DMS153 treated with DMSO at 0.1 percent for 48 hours (cell line): ENCODE measurements around the gene NRM.
"Not testable (repeated sequence)": the region's sequence is repeated elsewhere in the genome, so short reads cannot be mapped to it uniquely, and the experiment has no call there.

Experiments
- DNase-seq: peaks from one replicate; lab custom pipeline; 2025; ENCODE audit not compliant: unreplicated experiment; lab: John Stamatoyannopoulos, UW

The NRM gene, protein sequence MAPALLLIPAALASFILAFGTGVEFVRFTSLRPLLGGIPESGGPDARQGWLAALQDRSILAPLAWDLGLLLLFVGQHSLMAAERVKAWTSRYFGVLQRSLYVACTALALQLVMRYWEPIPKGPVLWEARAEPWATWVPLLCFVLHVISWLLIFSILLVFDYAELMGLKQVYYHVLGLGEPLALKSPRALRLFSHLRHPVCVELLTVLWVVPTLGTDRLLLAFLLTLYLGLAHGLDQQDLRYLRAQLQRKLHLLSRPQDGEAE

DNA sequence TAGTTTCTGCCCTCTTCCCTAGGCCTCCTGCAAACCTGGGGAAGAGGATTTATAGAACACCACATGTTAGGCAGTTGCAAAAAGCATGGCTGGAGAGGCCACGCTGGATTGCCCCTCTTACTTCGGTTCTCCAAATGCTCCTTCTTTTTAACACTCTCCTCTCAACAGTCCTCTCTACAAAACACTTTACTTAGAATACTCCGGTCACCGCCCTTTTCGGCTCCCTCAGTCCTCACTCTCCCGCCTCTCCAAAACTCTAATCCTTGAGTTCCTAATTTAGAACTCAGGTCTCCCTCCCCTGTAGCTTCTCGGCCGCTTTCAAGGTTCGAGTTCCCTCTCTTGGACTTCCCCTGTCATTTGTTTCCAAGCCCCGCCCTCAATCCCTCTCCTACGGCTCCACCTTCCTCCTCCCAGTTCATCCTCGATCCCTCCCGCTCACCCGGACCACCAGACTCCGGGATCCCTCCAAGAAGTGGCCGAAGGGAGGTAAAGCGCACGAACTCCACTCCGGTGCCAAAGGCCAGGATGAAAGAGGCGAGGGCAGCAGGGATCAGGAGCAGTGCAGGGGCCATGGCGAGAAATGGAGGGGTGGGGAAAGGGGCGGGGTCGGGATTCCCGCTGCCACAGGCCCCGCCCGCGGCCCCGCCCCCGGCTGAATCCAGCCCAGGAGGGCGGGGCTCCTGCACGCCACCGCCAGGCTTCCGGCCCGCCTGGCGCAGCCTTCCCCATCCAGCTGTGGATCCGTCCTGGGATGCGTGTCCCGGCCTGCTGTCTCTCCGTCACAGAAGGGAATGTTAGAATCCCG lies at the start of gene NRM:
NRM (minus strand) TSS at position 582 of the 805 bp plus-strand sequence; CDS start at position 572, 10 bp downstream.
- DNase-seq: peak; percentile 74

DNA sequence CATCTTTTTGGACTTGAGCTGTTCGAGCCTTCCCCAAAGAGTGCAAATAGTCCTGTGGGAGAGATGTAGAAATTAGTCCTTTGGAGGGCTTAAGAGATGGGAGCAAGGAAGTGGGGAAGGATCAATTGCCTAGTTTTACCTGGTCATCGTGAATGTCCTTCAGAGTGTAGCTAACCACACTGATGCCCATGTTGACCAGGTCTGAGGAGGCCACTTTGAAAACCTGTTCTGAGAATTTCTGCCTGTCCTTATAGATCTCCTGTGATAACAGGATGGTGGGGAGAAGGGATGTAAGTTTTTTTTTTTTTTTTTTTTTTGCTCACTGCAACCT lies 49.7 kb upstream of the NRM start:
- no peak for DNase-seq

DNA sequence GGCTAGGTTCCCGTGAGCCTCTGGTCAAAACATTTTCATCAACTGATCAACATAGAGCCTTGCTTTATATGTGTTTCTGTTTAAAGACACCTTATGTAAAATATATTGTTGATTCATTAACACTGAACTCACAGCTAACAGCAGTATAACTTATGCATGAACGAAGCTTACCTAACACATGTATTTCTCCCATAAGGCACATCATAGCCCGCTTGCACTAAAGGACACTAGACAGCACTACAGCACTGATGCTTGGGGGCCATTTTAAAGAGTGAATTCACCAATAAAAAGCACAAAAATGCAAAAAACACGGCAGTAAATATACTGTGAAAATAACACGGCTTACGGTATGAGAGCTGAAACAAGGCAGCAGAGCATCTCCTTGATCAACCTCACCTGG lies 47.7 kb upstream of the NRM start:
- DNase-seq: no peak

DNA sequence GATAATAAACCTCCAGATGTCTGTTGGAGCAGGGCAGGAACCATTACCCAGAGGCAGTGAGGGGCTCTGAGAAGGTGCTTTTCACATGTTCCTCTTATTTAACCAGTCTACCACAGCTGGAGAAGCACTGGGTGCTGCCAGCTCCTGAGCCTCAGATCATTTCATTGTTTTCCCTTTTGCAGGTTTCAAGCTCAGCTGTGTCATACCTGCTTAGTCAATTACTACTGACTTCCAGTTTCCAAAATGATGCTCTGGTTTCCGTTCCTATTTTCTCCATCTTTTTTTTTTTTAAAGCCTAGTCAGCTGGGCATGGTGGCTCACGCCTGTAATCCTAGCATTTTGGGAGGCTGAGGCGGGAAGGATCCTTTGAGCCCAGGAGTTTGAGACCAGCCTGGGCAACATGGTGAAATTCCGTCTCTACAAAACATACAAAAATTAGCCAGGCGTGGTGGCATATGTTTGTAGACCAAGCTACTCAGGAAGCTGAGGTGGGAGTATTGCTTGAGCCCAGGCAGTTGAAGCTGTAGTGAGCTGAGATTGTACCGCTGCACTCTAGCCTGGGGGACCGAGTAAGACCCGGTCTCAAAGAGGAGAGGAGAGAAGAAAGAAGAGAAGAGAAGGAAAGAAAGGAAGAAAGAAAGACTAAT lies 45.0 kb upstream of the NRM start:
- DNase-seq: no peak

DNA sequence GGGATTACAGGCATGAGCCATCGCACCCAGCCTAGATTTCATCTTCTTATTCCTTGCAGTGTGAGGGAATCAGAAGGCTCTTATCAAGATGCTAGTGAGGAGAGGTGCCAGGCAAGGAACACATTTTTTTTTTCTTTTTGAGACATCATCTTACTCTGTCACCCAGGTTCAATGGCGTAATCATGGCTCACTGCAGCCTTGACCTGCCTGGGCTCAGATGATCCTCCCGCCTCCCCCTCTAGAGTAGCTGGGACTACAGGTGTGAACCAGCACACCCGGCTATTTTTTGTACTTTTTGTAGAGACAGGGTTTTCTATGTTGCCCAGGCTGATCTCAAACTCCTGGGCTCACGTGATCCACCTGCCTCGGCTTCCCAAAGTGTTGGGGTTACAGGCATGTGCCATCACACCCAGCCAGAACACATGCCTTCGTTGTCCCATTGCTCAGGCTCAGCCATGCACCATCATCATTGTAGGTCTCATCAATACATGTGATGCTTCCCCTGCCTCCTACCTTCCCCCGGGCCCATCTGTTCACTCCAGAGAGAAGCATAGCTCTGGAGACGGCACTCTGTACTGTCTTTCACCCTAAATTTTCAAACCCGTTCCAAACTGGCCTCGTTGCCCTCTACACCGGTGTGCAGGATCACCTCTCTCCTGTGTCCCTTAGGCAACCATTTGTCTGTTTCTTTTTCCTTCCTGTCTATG lies 41.6 kb upstream of the NRM start:
- DNase-seq: no peak

DNA sequence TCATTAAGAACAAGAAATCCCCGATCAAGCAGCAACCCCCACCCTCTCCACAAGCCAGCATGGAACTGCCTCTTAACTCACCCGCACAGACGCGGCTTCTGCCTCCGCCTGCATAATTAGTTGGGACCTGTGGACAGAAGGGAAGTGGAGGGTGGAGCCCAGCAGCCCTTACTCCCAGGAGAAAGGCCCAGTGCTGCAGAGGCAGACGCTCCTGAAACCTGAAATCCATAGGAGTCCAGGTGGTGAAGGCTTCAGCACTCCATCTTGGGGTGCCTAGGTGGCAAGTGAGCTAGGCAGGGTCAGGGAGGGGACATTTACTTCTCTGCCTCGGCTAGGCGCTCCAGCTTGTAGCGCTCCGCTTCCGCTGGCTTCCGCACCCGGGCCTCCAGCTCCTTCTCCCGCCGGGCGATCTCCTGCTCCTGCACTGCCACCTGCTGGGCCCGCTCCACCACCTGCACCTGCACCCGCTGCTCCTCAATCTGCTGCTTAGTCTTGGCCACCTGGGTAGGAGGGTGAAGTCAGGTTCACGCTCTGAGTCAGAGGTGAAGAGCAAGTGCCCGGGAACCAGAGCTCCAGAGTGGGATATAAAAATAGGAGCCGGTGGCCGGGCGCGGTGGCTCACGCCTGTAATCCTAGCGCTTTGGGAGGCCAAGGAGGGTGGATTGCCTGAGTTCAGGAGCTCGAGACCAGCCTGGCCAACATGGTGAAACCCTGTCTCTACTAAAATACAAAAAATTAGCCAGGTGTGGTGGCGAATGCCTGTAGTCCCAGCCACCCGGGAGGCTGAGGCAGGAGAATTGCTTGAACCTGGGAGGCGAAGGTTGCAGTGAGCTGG lies 40.0 kb upstream of the NRM start:
- peak; percentile 68 for DNase-seq

DNA sequence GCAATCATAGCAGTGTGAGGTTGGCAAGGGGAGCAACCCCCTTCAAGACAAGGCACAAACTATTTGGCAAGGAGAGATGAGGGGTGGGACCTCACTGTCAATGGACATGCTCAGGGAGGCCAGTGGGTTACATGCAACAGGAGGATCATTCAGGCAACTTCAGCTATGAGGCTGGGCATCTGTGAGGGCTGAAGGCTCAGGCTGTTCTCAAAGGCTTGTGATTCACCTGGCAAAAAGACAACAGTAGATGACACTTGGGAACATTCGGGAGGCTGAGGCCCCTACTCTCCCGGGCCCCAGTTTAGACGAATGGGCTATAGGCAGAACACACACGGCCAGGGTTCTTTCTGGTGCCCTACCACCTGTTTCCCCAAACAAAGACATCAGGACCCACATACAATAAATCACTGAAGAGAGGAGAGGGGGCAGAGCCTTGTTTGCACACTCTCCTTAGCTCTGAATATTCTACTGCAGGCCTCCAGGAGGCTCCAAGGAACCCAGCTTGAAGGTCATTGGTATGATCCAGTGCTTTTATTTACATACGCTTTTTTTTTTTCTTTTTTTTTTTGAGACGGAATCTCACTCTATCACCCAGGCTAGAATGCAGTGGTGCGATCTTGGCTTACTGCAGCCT lies 37.3 kb upstream of the NRM start:
- DNase-seq: no peak

DNA sequence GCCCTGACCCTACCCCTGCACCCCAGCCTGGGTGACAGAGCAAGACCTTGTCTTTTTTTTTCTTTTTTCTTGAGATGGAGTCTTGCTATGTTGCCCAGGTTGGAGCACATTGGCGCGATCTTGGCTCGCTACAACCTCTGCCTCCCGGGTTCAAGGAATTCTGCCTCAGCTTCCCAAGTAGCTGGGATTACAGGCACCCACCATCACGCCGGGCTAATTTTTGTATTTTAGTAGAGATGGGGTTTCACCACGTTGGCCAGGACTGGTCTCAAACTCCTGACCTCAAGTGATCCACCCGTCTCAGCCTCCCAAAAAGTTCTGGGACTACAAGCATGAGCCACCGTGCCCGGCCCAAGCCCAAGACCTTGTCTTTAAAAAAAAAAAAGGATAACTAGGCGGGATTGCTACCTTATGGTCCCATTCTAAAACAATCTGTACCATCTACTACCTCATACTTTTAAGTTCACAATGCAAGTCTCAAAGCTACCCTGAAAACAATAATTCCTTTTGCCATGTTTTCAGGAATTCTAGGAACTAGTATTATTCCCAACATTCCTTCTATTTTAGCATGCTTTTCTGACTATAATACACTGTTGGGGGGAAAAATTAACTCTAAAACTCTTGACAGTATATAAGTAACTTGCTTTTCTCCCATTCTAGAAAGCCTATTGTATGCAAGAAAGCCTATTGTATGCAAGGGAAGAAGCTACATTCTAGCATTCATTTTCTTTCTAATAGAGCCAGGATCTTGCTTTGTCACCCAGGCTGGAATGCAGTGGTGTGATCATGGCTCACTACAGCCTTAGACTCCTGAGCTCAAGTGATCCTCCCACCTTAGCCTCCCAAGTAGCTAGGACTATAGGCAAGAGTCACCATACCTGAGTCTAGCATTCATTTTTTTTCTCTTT lies 36.0 kb upstream of the NRM start:
- DNase-seq: no peak

DNA sequence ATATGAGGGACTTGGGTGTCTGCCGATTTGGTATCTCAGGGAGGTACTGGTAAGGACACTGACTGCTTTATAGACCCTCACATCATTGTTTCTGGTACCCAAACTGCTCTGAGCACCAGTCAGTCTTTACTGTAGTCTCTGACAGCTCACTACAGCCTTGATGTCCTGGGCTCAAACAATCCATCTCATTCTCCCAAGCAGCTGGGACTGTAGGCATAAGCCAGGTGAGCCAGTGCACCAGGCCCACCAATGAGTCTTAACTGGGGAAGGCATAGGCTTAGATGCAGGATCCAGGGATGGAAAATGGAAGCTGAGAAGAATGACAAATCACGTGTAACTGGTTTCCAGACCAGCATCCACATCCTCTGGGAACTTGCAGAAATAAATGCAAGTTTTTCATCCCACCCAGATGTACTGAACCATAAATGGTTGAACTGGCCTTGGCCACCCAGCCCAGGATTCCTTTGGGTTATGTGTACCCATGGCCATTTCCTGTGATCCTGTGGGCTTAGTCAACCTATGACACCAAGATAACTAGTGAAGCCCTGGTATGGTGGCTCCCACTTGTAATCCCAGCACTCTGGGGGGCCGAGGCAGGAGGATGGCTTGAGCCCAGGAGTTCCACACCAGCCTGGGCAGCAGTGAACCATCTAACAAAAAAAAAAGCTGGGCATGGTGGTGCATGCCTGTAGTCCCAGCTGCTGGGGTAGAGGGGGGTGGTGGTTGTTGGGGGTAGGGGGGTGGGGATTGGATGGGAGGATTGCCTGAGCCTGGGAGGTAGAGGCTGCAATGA lies 35.1 kb upstream of the NRM start:
- no peak for DNase-seq

DNA sequence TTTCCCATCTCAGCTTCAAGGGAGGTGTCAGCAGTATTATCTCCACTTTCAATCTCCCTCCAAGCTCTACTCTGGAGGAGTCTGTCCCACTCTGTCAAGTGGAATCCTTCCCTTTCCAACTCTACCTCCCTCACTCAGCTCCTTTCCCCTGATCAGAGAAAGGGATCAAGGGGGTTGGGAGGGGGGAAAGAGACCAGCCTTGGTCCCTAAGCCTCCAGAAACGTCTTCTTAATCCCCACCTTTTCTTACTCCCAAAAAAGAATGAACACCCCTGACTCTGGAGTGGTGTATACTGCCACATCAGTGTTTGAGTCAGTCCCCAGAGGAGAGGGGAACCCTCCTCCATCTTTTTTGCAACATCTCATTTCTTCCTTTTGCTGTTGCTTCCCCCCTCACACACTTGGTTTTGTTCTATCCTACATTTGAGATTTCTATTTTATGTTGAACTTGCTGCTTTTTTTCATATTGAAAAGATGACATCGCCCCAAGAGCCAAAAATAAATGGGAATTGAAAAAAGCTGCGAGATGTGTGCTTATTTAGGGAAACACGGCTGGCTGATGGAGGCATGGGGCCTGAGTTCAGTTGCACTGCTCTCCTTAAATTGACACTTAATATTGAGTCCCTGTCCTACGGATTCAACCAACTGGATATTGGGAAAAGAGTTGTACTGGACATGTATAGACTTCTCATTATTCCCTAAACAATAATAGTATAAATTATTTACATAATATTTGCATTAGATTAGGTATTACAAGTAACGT lies 34.3 kb upstream of the NRM start:
- DNase-seq: no peak

DNA sequence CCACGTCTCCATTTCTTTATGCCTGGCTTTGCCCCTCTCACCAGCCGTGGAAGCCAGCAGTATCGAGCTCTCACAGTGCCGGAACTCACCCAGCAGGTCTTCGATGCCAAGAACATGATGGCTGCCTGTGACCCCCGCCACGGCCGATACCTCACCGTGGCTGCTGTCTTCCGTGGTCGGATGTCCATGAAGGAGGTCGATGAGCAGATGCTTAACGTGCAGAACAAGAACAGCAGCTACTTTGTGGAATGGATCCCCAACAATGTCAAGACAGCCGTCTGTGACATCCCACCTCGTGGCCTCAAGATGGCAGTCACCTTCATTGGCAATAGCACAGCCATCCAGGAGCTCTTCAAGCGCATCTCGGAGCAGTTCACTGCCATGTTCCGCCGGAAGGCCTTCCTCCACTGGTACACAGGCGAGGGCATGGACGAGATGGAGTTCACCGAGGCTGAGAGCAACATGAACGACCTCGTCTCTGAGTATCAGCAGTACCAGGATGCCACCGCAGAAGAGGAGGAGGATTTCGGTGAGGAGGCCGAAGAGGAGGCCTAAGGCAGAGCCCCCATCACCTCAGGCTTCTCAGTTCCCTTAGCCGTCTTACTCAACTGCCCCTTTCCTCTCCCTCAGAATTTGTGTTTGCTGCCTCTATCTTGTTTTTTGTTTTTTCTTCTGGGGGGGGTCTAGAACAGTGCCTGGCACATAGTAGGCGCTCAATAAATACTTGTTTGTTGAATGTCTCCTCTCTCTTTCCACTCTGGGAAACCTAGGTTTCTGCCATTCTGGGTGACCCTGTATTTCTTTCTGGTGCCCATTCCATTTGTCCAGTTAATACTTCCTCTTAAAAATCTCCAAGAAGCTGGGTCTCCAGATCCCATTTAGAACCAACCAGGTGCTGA lies 33.3 kb upstream of the NRM start:
- DNase-seq: not testable (repeated sequence)

DNA sequence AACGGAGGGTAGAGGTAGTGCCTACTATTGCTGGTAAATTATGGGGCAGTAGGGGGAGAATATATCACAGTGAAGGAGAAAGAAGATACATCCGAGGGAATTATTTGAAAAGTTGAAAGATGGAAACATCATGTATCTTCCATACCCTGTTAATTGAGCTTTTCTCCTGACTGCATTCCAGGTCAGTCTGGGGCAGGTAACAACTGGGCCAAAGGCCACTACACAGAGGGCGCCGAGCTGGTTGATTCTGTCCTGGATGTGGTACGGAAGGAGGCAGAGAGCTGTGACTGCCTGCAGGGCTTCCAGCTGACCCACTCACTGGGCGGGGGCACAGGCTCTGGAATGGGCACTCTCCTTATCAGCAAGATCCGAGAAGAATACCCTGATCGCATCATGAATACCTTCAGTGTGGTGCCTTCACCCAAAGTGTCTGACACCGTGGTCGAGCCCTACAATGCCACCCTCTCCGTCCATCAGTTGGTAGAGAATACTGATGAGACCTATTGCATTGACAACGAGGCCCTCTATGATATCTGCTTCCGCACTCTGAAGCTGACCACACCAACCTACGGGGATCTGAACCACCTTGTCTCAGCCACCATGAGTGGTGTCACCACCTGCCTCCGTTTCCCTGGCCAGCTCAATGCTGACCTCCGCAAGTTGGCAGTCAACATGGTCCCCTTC lies 32.5 kb upstream of the NRM start:
- not testable (repeated sequence) for DNase-seq

DNA sequence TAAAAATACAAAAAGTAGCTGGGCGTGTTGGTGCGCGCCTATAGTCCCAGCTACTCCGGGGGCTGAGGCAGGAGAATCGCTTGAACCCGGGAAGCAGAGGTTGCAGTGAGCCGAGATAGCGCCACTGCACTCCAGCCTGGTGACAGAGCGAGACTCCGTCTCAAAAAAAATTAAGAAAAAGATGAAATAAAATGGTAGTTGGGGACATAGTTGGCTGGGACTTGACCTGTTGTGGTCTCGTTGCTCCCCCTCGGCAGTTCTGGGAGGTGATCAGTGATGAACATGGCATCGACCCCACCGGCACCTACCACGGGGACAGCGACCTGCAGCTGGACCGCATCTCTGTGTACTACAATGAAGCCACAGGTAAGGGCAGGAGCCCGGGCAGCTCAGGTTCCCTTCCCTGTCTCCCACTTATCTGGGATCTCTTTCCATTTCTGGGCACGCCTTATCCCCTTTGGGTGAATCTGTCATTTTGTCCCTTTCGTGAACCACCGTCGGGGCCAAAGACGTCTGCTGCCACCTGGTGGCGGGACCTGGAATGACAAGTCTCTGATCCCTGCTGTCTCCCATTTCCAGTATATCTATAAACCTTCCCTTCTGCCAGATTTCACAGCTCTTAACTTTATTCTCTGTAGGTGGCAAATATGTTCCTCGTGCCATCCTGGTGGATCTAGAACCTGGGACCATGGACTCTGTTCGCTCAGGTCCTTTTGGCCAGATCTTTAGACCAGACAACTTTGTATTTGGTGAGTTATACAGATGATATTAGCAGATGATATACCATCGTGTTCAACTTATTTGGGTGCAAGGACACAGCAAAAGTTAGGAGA lies 31.7 kb upstream of the NRM start:
- DNase-seq: peak; percentile 58

DNA sequence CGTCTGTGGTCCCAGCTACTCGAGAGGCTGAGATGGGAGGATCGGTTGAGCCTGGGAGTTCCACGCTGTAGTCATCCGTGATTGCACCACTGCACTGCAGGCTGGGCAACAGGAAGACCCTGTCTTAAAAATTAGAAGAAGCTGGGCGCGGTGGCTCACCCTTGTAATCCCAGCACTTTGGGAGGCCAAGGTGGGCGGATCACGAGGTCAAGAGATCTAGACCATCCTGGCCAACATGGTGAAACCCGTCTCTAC lies 31.2 kb upstream of the NRM start:
- DNase-seq: not testable (repeated sequence)

DNA sequence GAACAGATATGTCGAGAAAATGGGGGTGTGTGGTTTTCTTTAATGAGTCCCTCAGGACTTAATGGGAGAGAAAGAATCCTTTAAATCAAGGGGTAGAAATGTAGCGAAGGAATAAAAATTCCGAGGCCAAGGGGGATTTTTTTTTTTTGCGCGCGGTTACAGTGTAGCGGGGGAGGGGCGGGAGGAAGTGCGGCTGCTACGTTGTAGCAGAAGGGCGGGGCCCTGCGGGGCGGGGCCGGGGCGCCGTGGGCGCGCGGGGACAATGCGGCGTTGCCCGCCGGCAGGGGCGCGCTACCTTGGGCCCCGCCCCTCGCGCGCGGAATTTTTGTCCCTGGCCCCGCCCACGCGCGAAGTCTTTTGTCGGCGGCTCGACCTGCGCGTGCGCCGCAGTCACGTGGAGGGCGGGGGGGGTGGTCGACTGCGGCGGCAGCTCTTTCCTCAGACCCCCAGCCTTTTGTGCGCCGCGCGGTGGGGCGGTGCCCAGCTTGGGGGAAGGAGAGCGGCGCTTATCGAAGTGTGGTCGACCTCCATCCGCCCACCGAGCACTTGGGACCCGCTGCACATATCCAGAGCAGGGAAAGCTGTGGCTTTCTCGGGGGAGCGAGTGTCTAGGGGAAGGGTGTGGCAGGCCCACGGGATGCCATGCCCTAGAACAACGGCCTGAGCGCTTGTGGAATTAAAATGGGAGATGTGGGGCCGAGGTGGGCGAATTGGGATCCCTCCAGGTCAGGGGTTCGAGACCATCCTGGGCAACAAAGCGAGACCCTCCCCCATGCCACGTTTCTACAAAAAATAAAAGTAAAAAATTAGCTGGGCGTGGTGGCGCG lies 30.6 kb upstream of the NRM start:
- DNase-seq: peak; percentile 79
